Gastroesophageal sphincter (tissue), 4 donors: ENCODE results near the gene FMN2. TPM values are rescaled to one million over a fixed set of nuclear protein-coding genes. Genes with fewer than 3 reads are reported as not detected.
A peak's percentile ranks its signal among the peaks of the same experiment; 100 is the strongest.

Source experiments
- ATAC-seq: fragments of 150-250 bp; one replicate; pipeline ENCODE4 v1.9.1; 2016; ENCODE audit warnings: mild to moderate bottlenecking, moderate library complexity
- H3K27ac ChIP-seq, 4 donors: fragments of 200-600 bp; sonication (generic) in 3 of 4; 1 replicate in 3 of 4; 2 replicates in 1 of 4; pipeline ENCODE4 v1.5.1; 2016 to 2019
- H3K27me3 ChIP-seq: fragments of 200-600 bp; sonication (generic); one replicate; pipeline ENCODE4 v1.5.1; 2019
- H3K36me3 ChIP-seq, 2 donors: fragments of 200-600 bp; sonication (generic); one replicate each; pipeline ENCODE4 v1.5.1; 2019; ENCODE audit warnings: control low read depth in 1 of 2
- H3K4me1 ChIP-seq, 3 donors: fragments of 200-600 bp; sonication (generic); 1 replicate in 2 of 3; 2 replicates in 1 of 3; pipeline ENCODE4 v1.5.1; 2016 to 2019; ENCODE audit warnings: control low read depth in 2 of 3
- H3K4me3 ChIP-seq, 2 donors: fragments of 200-600 bp; sonication (generic); one replicate each; pipeline ENCODE4 v1.5.1; 2019; ENCODE audit warnings: mild to moderate bottlenecking in 1 of 2, moderate library complexity in 1 of 2
- H3K9me3 ChIP-seq, 3 donors: fragments of 200-600 bp; sonication (generic); one replicate each; pipeline ENCODE4 v1.5.1; 2017 to 2019; ENCODE audit warnings: control low read depth in 2 of 3
- CTCF ChIP-seq, 4 experiments: fragments of 200-600 bp in 2 of 4; fragments of 450-650 bp in 2 of 4; sonication (generic) in 1 of 4; IDR thresholded peaks; one replicate each; pipeline ENCODE4 v1.5.1; 2017 to 2019; ENCODE audit warnings: antibody characterized with exemption in 4 of 4, mild to moderate bottlenecking in 2 of 4, moderate library complexity in 2 of 4
- EP300 ChIP-seq: sonication (generic); formaldehyde crosslinking; IDR thresholded peaks from one replicate; pipeline ENCODE4 v1.6.1; 2017; ENCODE audit warnings: antibody characterized with exemption, mild to moderate bottlenecking
- POLR2A ChIP-seq, 2 donors: fragments of 450-650 bp; IDR thresholded peaks; one replicate each; pipeline ENCODE4 v1.6.1; 2017; ENCODE audit warnings: antibody characterized with exemption in 2 of 2, mild to moderate bottlenecking in 2 of 2, moderate library complexity in 1 of 2
- POLR2AphosphoS5 ChIP-seq: sonication (generic); formaldehyde crosslinking; IDR thresholded peaks from one replicate; pipeline ENCODE4 v1.6.1; 2017; ENCODE audit warnings: antibody characterized with exemption
- WGBS, 2 donors: methylation state at CpG; one replicate each; pipeline ENCODE4 v1.1.5; 2018; ENCODE audit warnings: low coverage in 1 of 2; 5-methylcytosine and 5-hydroxymethylcytosine counted together
- total RNA-seq, 4 donors: library from RNA; depleted of rRNA; stranded (reverse); fragments of >200 nt; gene quantifications; one replicate each; pipeline ENCODE4 v1.1.0, GENCODE V29; 2016

The FMN2 gene
- total RNA-seq, 4 donors from 2014 or later: 0.27 to 8.6 (median 2.7) TPM

GRCh38 chr1:240194120-240194519, 102.4 kb downstream of the FMN2 start:
- Histone ChIP-seq H3K27ac (peak overlapping the region in 2 of 4 donors; percentile 8 to 39), H3K36me3 (no peaks in the 10 kb centered on the region), H3K4me1 (peaks cover 0 to 20% (median 0%) of the 10 kb centered on the region in 3 donors), H3K4me3 (no peak overlapping the region), H3K27me3 (no peaks in the 10 kb centered on the region), H3K9me3 (no peaks in the 10 kb centered on the region)
- WGBS, 2 donors: 14 to 39% methylated on average over 1 to 2 of the region's 2 CpGs
- TF ChIP-seq POLR2AphosphoS5: peak; percentile 19
- no peak for TF ChIP-seq POLR2A (IDR thresholded peaks at IDR 0.05)
- no peak for TF ChIP-seq EP300
- ATAC-seq: peak; percentile 46

- H3K4me1 ChIP-seq: peaks cover 0 to 14% (median 0%) of the 10 kb centered on the region in 3 donors
- 90 to 100% methylated on average over 4 of the region's 4 CpGs for WGBS, 2 donors
- H3K27ac ChIP-seq: no peak overlapping the region
- H3K36me3 ChIP-seq: no peaks in the 10 kb centered on the region
- no peak for ATAC-seq
- no peaks in the 10 kb centered on the region for H3K27me3 ChIP-seq
- no peak overlapping the region for H3K4me3 ChIP-seq
- TF ChIP-seq CTCF (IDR thresholded peaks at IDR 0.05) (no peak), POLR2AphosphoS5 (no peak), POLR2A (IDR thresholded peaks at IDR 0.05) (no peak), EP300 (no peak)
- H3K9me3 ChIP-seq: peaks cover 0 to 9% (median 0%) of the 10 kb centered on the region in 3 donors
These were observed 106.7 kb downstream of the FMN2 start for GRCh38 chr1:240198376-240198775.

GRCh38 chr1:240199758-240200645, 108.3 kb downstream of the FMN2 start:
- TF ChIP-seq POLR2AphosphoS5: no peak
- TF ChIP-seq CTCF (IDR thresholded peaks at IDR 0.05): no peak
- TF ChIP-seq POLR2A (IDR thresholded peaks at IDR 0.05): no peak
- no peak for TF ChIP-seq EP300
- H3K36me3 ChIP-seq: no peaks in the 10 kb centered on the region
- ATAC-seq: no peak
- H3K9me3 ChIP-seq: peaks cover 0 to 9% (median 0%) of the 10 kb centered on the region in 3 donors
- no peak overlapping the region for H3K27ac ChIP-seq
- H3K27me3 ChIP-seq: no peaks in the 10 kb centered on the region
- 54 to 72% methylated on average over 6 to 9 of the region's 9 CpGs for WGBS, 2 donors
- H3K4me3 ChIP-seq: no peak overlapping the region
- no peaks in the 10 kb centered on the region for H3K4me1 ChIP-seq

GRCh38 chr1:240201931-240202330, 110.2 kb downstream of the FMN2 start:
- TF ChIP-seq POLR2A (IDR thresholded peaks at IDR 0.05) (no peak), POLR2AphosphoS5 (no peak), EP300 (no peak), CTCF (IDR thresholded peaks at IDR 0.05) (no peak)
- H3K9me3 ChIP-seq: peaks cover 0 to 9% (median 0%) of the 10 kb centered on the region in 3 donors
- no peaks in the 10 kb centered on the region for H3K27me3 ChIP-seq
- H3K27ac ChIP-seq: no peak overlapping the region
- no peak for ATAC-seq
- 93 to 94% methylated on average over 4 of the region's 4 CpGs for WGBS, 2 donors
- H3K4me3 ChIP-seq: no peak overlapping the region
- H3K36me3 ChIP-seq: no peaks in the 10 kb centered on the region
- no peaks in the 10 kb centered on the region for H3K4me1 ChIP-seq

- peaks cover 0 to 9% (median 0%) of the 10 kb centered on the region in 3 donors for H3K4me1 ChIP-seq
- WGBS, 2 donors: 85 to 95% methylated on average over 4 to 5 of the region's 18 CpGs
- no peaks in the 10 kb centered on the region for H3K36me3 ChIP-seq
- H3K4me3 ChIP-seq: no peak overlapping the region
- TF ChIP-seq CTCF (IDR thresholded peaks at IDR 0.05): no peak
- no peak for TF ChIP-seq POLR2A (IDR thresholded peaks at IDR 0.05)
- H3K9me3 ChIP-seq: peaks cover 0 to 5% (median 0%) of the 10 kb centered on the region in 3 donors
- no peaks in the 10 kb centered on the region for H3K27me3 ChIP-seq
- H3K27ac ChIP-seq: no peak overlapping the region
- ATAC-seq: no peak
These were observed 115.5 kb downstream of the FMN2 start for GRCh38 chr1:240207073-240207709.
